A549 treated with AZD9567 at 1 μM for 4 hours (cell line): ENCODE data around the gene TMPO. TPM values are rescaled to one million over a fixed set of nuclear protein-coding genes. Genes with fewer than 3 reads are reported as not detected.

Experiments
- total RNA-seq: library from RNA; stranded (reverse); fragments of 200-300 nt; extraction: Qiagen RNA extraction; gene quantifications from 5 replicates; pipeline ENCODE4 v1.2.3, GENCODE V29; 2022; ENCODE audit not compliant: insufficient read depth

The TMPO gene, protein sequence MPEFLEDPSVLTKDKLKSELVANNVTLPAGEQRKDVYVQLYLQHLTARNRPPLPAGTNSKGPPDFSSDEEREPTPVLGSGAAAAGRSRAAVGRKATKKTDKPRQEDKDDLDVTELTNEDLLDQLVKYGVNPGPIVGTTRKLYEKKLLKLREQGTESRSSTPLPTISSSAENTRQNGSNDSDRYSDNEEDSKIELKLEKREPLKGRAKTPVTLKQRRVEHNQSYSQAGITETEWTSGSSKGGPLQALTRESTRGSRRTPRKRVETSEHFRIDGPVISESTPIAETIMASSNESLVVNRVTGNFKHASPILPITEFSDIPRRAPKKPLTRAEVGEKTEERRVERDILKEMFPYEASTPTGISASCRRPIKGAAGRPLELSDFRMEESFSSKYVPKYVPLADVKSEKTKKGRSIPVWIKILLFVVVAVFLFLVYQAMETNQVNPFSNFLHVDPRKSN
- total RNA-seq = 65.1 to 110 TPM (median 80.3 TPM) in 5 replicates

DNA sequence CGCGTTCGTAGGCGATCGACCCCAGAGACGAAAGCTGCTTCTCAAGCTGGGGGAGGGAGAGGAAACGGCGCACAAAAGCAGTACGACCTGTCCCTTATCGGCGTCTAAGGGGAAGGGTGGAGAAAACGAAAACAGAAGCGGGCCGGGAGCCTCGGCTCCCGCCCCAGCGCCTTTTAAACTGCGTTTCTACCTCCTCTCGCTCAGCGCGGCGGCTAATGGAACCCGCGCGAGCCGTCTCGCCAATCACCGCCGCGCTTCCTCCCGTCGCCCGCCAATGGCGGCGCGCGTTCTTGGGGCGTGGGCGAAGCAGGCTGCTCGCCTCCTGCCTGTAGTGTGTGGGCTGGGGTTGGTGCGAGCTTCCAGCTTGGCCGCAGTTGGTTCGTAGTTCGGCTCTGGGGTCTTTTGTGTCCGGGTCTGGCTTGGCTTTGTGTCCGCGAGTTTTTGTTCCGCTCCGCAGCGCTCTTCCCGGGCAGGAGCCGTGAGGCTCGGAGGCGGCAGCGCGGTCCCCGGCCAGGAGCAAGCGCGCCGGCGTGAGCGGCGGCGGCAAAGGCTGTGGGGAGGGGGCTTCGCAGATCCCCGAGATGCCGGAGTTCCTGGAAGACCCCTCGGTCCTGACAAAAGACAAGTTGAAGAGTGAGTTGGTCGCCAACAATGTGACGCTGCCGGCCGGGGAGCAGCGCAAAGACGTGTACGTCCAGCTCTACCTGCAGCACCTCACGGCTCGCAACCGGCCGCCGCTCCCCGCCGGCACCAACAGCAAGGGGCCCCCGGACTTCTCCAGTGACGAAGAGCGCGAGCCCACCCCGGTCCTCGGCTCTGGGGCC, at the start of gene TMPO:
Gene TMPO (plus strand): TSS at position 304 of the 824 bp plus-strand sequence. CDS start 278 bp downstream, at position 582.

DNA sequence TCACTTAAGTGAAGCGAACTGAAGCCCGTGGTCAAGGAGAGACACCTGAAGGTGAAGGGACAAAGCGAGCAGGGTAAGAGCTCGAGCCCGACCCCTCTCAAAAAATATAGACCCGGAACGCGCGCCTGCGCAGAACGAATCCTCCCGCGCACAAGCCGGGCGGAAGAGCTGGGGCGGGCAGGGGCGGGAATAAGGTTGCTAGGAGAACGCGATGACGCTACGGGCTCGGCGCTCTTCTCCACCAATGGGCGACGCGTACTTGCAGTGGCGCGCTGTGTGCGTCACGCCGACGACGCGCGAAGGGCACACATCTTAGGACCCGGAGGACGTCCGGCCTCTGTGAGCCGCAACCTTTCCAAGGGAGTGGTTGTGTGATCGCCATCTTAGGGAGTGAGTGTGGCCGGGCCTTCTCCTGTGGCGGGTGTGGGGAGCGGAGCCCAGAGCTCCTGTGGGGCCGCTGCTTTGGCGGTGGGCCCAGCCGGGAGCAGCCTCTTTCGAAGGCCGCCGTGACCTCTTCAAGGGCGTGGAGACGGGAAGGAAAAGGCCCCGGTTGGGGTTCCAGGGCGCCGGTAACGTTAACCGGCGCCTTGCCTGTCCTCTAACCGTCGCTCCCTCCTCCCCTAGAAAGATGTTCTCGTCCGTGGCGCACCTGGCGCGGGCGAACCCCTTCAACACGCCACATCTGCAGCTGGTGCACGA, 78.1 kb downstream of the TMPO start, which contains the start of gene SLC25A3:
Gene SLC25A3 (plus strand): TSS at position 336 of the 699 bp plus-strand sequence. CDS start 293 bp downstream, at position 629.

Other genes starting within 250 kb of the TMPO start
- 734 to 805 TPM (median 785 TPM) in 5 replicates for gene SLC25A3, start 78.1 kb downstream of the TMPO start, total RNA-seq
- gene IKBIP, start 129.2 kb downstream of the TMPO start, total RNA-seq = 62.3 to 77.3 TPM (median 73.4 TPM) in 5 replicates
- 10.0 to 15.4 TPM (median 13.8 TPM) in 5 replicates for gene APAF1, start 129.7 kb downstream of the TMPO start, total RNA-seq